LNCAP (cell line): ENCODE data around the gene SLC66A1.

Experiments
- TF ChIP-seq, protein P1 (sequence below): fragments of 450-650 bp; IDR thresholded peaks from 2 replicates; pipeline ENCODE4 v1.5.1; 2017; ENCODE audit warnings: mild to moderate bottlenecking

SLC66A1 gene

DNA sequence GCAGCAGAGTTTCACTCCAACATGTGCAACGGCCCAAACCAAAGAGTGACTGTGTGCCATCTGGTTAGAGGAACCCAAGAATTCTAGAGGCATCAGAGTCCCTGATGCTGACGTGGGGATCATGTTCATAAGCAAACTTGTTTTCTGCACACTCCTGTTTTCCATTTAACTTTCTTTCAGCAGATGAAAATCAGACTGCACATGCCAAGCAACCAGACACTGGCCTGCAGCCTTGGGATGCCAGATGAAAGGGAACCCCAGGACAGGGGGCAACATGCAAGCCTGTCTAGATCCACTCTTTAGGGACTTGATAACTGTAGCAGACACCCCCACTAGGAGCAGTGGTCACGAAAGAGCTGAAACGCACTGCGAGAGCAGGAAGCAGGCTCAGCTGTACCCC is 56.8 kb downstream of the SLC66A1 start:
- TF ChIP-seq, protein P1, sequence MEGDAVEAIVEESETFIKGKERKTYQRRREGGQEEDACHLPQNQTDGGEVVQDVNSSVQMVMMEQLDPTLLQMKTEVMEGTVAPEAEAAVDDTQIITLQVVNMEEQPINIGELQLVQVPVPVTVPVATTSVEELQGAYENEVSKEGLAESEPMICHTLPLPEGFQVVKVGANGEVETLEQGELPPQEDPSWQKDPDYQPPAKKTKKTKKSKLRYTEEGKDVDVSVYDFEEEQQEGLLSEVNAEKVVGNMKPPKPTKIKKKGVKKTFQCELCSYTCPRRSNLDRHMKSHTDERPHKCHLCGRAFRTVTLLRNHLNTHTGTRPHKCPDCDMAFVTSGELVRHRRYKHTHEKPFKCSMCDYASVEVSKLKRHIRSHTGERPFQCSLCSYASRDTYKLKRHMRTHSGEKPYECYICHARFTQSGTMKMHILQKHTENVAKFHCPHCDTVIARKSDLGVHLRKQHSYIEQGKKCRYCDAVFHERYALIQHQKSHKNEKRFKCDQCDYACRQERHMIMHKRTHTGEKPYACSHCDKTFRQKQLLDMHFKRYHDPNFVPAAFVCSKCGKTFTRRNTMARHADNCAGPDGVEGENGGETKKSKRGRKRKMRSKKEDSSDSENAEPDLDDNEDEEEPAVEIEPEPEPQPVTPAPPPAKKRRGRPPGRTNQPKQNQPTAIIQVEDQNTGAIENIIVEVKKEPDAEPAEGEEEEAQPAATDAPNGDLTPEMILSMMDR = no peak

DNA sequence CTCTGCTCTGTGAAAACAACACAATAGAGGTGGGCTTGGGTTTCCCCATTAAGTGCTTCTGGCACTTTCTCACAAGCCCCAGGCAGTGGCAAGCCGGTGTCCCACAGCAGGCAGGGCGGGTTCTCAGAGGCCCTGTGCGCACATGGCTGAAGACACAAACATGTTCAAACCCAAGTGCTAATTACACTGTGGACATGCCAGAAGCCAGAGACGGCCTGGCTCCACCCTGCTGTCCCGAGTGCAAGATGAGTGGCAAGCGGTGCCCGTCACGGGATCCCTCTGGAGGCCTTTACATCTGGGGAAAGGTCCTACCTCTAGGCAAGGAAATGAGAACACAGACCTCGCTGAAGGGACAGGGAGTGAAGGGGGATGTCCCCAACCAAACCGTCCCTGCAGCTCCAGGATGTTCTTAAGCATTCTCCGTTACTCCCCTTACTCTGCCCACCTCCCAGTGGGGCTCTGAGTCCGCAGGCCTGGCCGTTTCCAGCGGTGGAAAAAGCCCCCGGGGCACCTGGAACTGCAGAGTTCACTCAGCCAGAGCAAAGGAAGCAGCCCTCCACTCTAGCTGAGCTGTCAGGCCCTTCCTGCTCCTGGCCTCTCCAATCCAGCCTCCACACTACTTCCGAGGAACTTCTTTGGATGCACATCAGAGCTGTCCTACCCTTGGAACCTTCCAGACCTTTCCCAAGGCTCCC is 57.4 kb downstream of the SLC66A1 start:
- TF ChIP-seq, protein P1 = no peak

DNA sequence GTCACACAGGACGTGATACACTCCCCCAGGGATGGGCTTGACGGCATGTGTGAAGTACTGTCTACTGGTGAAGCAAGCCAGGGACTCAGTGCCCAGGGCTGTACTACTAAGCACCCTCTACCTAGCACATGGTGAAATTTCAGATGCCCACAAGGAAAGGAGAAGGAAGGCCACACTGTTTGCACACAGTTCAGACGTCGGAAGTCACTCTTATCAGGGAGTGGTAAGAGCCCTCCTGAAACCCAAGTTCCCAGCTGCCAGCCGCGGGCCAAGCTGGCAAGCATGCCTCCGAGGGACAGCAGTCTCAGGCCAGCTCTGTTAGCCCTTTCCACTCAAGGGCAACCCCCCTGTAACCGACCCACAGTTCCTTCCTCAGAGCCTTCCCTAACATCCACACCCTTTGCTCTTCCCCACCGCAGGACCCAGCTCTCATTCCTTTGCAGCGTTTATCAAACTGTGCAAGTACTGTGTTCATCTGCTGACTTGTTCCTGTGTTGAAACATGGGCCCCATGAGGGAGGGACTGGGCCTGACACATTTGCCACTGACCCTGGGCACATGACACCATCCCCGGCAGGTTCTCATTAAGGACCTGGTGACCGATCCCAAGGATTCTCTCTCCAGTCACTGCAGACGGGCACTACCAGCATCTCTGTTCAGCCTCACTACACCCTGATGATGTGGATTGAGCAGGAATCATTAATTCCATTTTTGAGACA is 58.5 kb downstream of the SLC66A1 start:
- TF ChIP-seq, protein P1 = no peak

DNA sequence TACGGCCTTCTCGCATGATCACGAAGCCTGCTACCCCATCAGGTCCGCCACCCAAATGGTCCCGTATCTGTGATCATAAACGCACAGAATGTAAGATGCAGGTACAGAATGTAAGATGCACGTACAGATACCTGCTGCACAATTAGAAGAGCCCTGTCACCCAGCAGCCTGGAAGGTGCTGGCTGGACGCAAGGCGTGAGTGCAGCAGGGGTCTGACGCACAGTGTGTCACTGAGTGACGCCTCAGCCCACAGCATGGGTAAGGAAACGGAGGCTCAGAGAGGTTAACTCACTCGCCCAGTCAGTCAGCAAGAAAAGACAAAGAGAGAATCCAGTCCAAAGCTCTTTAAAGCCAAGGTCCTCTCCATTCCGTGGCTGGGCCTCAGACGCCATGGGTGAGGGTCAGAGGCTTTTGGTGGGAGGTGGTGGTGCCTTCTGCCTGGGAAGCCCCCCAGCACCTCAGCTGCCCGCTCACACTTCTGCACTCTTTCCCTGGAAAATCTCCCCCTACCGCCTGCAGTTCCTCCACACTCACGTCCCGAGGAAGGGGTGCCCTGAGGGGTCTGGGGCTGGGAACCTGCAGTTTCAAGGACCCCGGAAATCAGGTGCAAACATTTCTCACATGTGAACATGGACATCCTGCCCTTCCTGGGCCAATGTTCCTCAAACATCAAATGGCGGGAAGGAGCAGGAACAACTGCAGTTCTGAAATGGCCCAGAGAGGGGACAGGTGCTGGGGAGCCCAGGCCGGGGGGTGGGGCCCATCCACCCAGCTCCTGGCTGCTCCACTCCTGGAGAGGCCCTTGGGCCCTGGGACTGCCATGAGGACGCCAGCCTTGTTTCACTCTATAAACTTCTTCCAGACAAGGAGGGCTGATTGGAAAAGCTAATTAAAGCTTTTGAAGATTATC is 59.4 kb downstream of the SLC66A1 start:
- TF ChIP-seq, protein P1 = no peak

DNA sequence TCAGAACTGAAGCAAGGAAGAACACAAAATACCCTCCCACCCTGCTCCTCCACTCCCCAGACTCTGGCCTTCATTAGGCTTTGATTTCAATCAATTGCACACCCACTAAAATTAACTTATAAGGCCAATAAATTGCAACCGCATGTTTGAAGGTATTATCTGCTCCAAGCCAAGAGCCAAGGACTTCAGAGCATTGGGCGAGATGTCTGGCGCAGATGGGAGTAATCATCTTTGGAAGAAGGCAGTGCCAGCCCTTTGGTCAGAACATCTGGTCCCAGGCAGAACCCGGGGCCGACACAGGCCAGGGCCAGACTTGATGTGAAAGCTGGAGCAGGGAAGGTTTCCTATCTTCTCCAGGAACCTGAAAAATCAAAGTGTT is 60.0 kb downstream of the SLC66A1 start:
- TF ChIP-seq, protein P1 = no peak

DNA sequence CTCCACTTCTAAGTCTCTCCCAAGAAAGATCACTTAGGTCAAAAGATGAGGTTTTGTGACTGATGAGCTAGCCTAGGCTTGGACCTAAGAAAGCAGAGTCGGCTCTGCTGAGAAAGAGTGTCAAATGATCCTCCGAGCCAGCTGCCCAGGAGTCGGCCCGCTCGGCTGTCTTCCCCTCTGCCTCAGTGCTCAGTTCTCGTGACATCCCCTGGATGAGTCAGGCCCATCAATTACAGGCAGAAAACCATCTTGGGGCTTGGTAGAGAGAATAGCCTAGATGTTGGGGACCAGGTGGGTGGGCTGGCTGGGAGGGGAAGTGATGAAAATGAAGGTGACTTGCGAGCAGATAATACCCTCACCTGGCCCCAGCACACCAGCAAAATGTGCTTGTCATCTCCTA is 60.5 kb downstream of the SLC66A1 start:
- TF ChIP-seq, protein P1 = no peak

DNA sequence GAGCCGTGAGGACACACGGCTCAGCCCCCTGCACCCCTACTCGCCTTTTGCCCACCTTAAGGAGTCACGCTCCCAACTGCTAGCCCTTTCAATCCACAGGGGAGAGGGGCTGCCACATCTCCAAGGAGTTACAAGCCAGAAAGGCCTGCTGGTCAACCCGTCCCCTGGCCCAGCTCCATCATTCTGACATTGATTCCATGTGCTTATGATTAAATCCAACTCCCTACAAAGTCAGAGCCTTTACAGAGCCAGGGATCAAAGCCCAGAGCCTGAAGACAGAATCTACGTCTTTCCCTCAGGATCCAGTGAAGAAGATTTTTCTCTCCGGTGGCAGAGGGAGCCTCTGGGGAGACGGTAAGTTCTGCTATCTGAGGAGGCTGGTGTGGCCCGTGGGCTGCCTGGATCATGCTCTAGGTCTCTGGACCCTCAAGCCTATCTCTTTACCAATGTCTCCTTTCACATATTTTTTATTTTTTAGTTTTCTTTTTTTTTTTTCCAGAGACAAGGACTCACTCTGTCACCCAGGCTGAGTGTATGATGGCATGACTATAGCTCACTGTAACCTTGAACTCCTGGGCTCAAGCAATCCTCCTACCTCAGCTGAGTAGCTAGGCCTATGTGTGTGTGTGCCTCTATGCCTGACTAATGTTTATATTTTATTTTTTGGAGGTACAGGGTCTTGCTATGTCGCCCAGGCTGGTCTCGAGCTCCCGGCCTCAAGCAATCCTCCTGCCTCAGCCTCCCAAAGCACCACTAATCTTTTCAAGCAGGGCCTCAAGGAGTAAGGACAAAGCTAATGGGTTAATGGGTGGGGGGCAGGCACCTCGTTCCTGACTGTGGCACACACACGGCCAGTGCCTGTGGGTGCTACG is 61.3 kb downstream of the SLC66A1 start:
- TF ChIP-seq, protein P1 = no peak
